Activated naive CD4-positive, alpha-beta T cell treated with anti-CD3 and anti-CD28 coated beads, Interleukin-2, amount 50 U/mL, for 16 hours (primary cell): Measurements from ENCODE around the gene MYL4.
A peak's percentile ranks its signal among the peaks of the same experiment; 100 is the strongest.
"Not testable (repeated sequence)": the region's sequence is repeated elsewhere in the genome, so short reads cannot be mapped to it uniquely, and the experiment has no call there.

Experiments used
- DNase-seq: peaks from one replicate; pipeline ENCODE4 v3.0.0-alpha.2; 2020

Gene MYL4

GRCh38 chr17:47244697-47245096 lies 35.5 kb downstream of the MYL4 start:
- DNase-seq = no peak

- DNase-seq = no peak
Observed at GRCh38 chr17:47246120-47246519, 37.0 kb downstream of the MYL4 start.

GRCh38 chr17:47250855-47251254 lies 41.7 kb downstream of the MYL4 start:
- DNase-seq = no peak

- no peak for DNase-seq
Observed at GRCh38 chr17:47251421-47251940, 42.3 kb downstream of the MYL4 start.

GRCh38 chr17:47252209-47252608 lies 43.1 kb downstream of the MYL4 start:
- no peak for DNase-seq

- DNase-seq = no peak
Observed at GRCh38 chr17:47252766-47253512, 43.8 kb downstream of the MYL4 start.

GRCh38 chr17:47253541-47254402 lies 44.6 kb downstream of the MYL4 start, which contains the start of gene ITGB3:
ITGB3 (plus strand) TSS chr17:47253827; CDS start chr17:47253862, 35 bp downstream.
- peak; percentile 67 for DNase-seq

- no peak for DNase-seq
Observed at GRCh38 chr17:47254403-47254943, 45.3 kb downstream of the MYL4 start.

- DNase-seq = no peak
Observed at GRCh38 chr17:47257651-47258339, 48.6 kb downstream of the MYL4 start.

GRCh38 chr17:47262586-47262985 lies 53.4 kb downstream of the MYL4 start:
- DNase-seq = no peak

GRCh38 chr17:47264166-47264565 lies 55.0 kb downstream of the MYL4 start:
- no peak for DNase-seq

GRCh38 chr17:47265983-47266541 lies 56.9 kb downstream of the MYL4 start:
- no peak for DNase-seq

- DNase-seq = no peak
Observed at GRCh38 chr17:47266782-47267181, 57.6 kb downstream of the MYL4 start.

GRCh38 chr17:47267354-47267828 lies 58.2 kb downstream of the MYL4 start:
- DNase-seq = no peak

GRCh38 chr17:47268964-47269363 lies 59.8 kb downstream of the MYL4 start:
- not testable (repeated sequence) for DNase-seq

- DNase-seq = not testable (repeated sequence)
Observed at GRCh38 chr17:47269561-47270280, 60.6 kb downstream of the MYL4 start.

- DNase-seq = no peak
Observed at GRCh38 chr17:47270946-47271705, 62.0 kb downstream of the MYL4 start.

- no peak for DNase-seq
Observed at GRCh38 chr17:47272491-47272890, 63.3 kb downstream of the MYL4 start.

- DNase-seq = no peak
Observed at GRCh38 chr17:47273245-47273644, 64.1 kb downstream of the MYL4 start.
